KOPT-K1 (cell line): Measurements from ENCODE around the gene PLXDC1.

ENCODE experiments used
- H3K27ac ChIP-seq: fragments of 200-600 bp; sonication (generic); 2 replicates; pipeline ENCODE4 v1.5.1; 2016; ENCODE audit warnings: antibody characterized with exemption, mild to moderate bottlenecking, low read depth, low read length; ENCODE audit not compliant: poor library complexity, severe bottlenecking
- H3K36me3 ChIP-seq: fragments of 200-600 bp; sonication (generic); 2 replicates; pipeline ENCODE4 v1.5.1; 2017; ENCODE audit warnings: antibody characterized with exemption, mild to moderate bottlenecking, low read length, moderate library complexity; ENCODE audit not compliant: insufficient read depth
- H3K9me3 ChIP-seq: fragments of 200-600 bp; sonication (generic); 2 replicates; pipeline ENCODE4 v1.5.1; 2017; ENCODE audit warnings: antibody characterized with exemption, low read length, mild to moderate bottlenecking; ENCODE audit not compliant: insufficient read depth, poor library complexity, severe bottlenecking

Gene PLXDC1

GRCh38 chr17:39151150-39151942 is at the start of gene PLXDC1:
Gene PLXDC1 (minus strand): TSS chr17:39151637. CDS start chr17:39151437, 200 bp downstream.
- no peaks in the 10 kb centered on the region for H3K9me3 ChIP-seq
- peak within 1 kb of the TSS; percentile 79 for H3K27ac ChIP-seq
- no peaks in the 10 kb centered on the region for H3K36me3 ChIP-seq

- Histone ChIP-seq H3K36me3 (peaks cover 51% of the 10 kb centered on the region), H3K27ac (peak overlapping the region; percentile 99), H3K9me3 (no peaks in the 10 kb centered on the region)
Observed at GRCh38 chr17:39200957-39201510, 49.6 kb upstream of the PLXDC1 start.

GRCh38 chr17:39200070-39200879 is 48.8 kb upstream of the PLXDC1 start, which contains the start of gene RPL19:
Gene RPL19 (plus strand): TSS chr17:39200283. CDS start chr17:39200345, 62 bp downstream.
- Histone ChIP-seq H3K27ac (peak within 1 kb of the TSS; percentile 99), H3K36me3 (peaks cover 47% of the 10 kb centered on the region), H3K9me3 (no peaks in the 10 kb centered on the region)

GRCh38 chr17:39199820-39200069 is 48.3 kb upstream of the PLXDC1 start:
- Histone ChIP-seq H3K9me3 (no peaks in the 10 kb centered on the region), H3K36me3 (peaks cover 45% of the 10 kb centered on the region), H3K27ac (peak overlapping the region; percentile 99)

GRCh38 chr17:39198186-39198566 is 46.7 kb upstream of the PLXDC1 start:
- peaks cover 45% of the 10 kb centered on the region for H3K36me3 ChIP-seq
- peak overlapping the region; percentile 99 for H3K27ac ChIP-seq
- H3K9me3 ChIP-seq, result no peaks in the 10 kb centered on the region

- Histone ChIP-seq H3K27ac (peak within 1 kb of the TSS; percentile 99), H3K36me3 (peaks cover 45% of the 10 kb centered on the region), H3K9me3 (no peaks in the 10 kb centered on the region)
Observed at GRCh38 chr17:39197380-39198185, 46.1 kb upstream of the PLXDC1 start, which contains the start of gene CACNB1. Gene CACNB1 (minus strand): TSS chr17:39197669. CDS start chr17:39197495, 174 bp downstream.

- H3K27ac ChIP-seq, result peak overlapping the region; percentile 99
- peaks cover 45% of the 10 kb centered on the region for H3K36me3 ChIP-seq
Observed at GRCh38 chr17:39196808-39197291, 45.4 kb upstream of the PLXDC1 start.

GRCh38 chr17:39196241-39196807 is 44.9 kb upstream of the PLXDC1 start:
- H3K27ac ChIP-seq, result peak overlapping the region; percentile 24

More at GRCh38 chr17:39196808-39197291, 45.4 kb upstream of the PLXDC1 start:
- no peaks in the 10 kb centered on the region for H3K9me3 ChIP-seq

GRCh38 chr17:39195568-39196160 is 44.2 kb upstream of the PLXDC1 start:
- Histone ChIP-seq H3K27ac (peak overlapping the region; percentile 24), H3K9me3 (no peaks in the 10 kb centered on the region), H3K36me3 (peaks cover 45% of the 10 kb centered on the region)

More at GRCh38 chr17:39196241-39196807, 44.9 kb upstream of the PLXDC1 start:
- H3K9me3 ChIP-seq, result no peaks in the 10 kb centered on the region
- H3K36me3 ChIP-seq, result peaks cover 45% of the 10 kb centered on the region

- Histone ChIP-seq H3K27ac (no peak overlapping the region), H3K36me3 (peaks cover 50% of the 10 kb centered on the region), H3K9me3 (no peaks in the 10 kb centered on the region)
Observed at GRCh38 chr17:39194985-39195524, 43.6 kb upstream of the PLXDC1 start.

GRCh38 chr17:39194089-39194984 is 42.9 kb upstream of the PLXDC1 start:
- H3K27ac ChIP-seq, result no peak overlapping the region

GRCh38 chr17:39193346-39193745 is 41.9 kb upstream of the PLXDC1 start:
- Histone ChIP-seq H3K9me3 (no peaks in the 10 kb centered on the region), H3K27ac (no peak overlapping the region), H3K36me3 (peaks cover 56% of the 10 kb centered on the region)

More at GRCh38 chr17:39194089-39194984, 42.9 kb upstream of the PLXDC1 start:
- Histone ChIP-seq H3K9me3 (no peaks in the 10 kb centered on the region), H3K36me3 (peaks cover 51% of the 10 kb centered on the region)

GRCh38 chr17:39192901-39193300 is 41.5 kb upstream of the PLXDC1 start:
- Histone ChIP-seq H3K27ac (no peak overlapping the region), H3K9me3 (no peaks in the 10 kb centered on the region), H3K36me3 (peaks cover 61% of the 10 kb centered on the region)
